ENCODE results near the gene PRR23E. TPM values are rescaled to one million over a fixed set of nuclear protein-coding genes. Genes with fewer than 3 reads are reported as not detected.

The PRR23E gene
- polyA plus RNA-seq, 1 of the 3 experiments (the other 2 are of a cell fraction): not detected

DNA sequence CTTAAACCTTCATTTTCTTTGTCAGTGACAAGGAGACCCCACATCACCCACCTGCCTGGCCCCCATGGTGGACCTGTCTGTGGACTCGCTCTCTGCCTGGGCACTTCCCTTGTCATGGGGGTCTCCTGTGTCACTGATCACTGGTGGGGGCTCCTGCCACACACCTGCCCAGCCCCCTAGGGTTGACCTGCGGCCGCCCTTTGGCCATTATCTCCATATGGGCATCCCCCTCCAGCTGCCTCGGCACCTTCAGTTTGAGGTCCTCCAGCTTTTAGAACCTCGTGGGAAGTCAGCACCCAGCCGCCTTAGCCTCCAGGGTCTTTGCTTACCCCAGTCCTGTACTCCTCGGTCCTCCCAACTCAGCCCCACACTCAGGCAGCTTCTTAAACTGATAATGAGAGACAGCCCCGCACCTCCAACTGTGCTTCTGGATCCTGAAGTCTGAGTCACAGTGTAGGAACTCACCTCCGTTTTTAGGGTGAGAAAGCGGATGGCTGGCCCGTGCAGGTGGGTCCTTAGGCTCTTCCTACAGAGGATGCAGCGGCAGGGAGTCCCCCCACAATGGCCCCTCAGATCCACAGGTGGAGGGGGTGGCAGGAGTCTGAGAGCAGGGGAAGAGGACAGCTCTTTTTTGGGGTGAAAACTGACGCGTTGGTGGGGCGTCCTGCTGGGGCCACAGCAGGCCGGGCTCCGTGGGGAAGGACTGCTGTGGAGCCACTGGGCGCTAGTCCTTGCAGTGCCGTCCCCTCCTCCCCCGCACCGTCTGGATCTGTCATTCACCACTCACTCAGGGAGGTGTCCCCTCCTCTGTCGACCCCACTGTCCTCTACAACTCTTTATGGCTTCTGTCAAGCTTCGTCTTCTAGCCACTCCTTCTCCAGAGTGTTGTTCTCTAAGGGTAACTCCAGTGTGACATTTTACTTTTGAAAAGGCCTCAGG, 8.7 kb upstream of the PRR23E start (continued):
- no peak for TF ChIP-seq SIN3A (IDR thresholded peaks at IDR 0.05; ENCODE audit: borderline replicate concordance, low read depth, low read length)

DNA sequence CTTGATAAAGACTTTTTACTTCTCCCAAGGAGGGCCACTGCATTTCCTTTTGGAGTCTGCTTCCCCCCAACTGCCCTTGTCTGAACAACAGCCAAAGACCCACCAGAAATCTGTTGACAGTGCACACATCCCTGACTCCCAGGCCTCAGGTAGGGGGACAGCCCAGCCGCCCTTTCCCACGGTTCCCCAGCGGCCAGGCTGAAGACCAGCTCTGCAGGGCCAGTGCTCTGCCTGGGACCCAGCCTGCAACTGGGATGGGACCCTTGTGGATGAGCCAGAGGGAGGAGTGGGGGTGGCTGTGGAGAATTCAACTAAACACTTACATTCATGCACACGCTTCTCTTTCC, 8.1 kb upstream of the PRR23E start:
- no peak for DNase-seq
- Histone ChIP-seq H3K4me1 (ENCODE audit: control insufficient read depth in 1 of 2, insufficient read depth in 2 of 2, low read depth in 1 of 2, low read length in 1 of 2) (peaks cover 0 to 20% of the 10 kb centered on the region in 2 experiments; a peak in 2 of 4 replicates), H3K27me3 (ENCODE audit: insufficient read depth) (no peaks in the 10 kb centered on the region), H3K27ac (ENCODE audit: low read depth in 2 of 2, low read length in 1 of 2) (no peak overlapping the region), H4K20me1 (ENCODE audit: insufficient read depth) (no peaks in the 10 kb centered on the region), H2AFZ (ENCODE audit: low read depth) (no peak overlapping the region), H3K9me2 (no peaks in the 10 kb centered on the region), H3K9ac (no peak overlapping the region), H3K4me3 (ENCODE audit: low read depth in 2 of 2, low read length in 1 of 2) (no peak overlapping the region), H3K4me2 (no peak overlapping the region), H3K9me3 (peaks cover 2% of the 10 kb centered on the region; the same call in 1 of the 2 replicates), H3F3A (replicated peaks; ENCODE audit: insufficient read depth) (no peaks in the 10 kb centered on the region), H3K79me2 (ENCODE audit: insufficient read depth) (no peaks in the 10 kb centered on the region), H3K36me3 (replicated peaks in 1 of 2; ENCODE audit: control insufficient read depth in 1 of 2, insufficient read depth in 2 of 2, low read length in 1 of 2) (no peaks in the 10 kb centered on the region)
- ChIA-PET CTCF (interaction anchor here (1.2 to 1.4 kb wide), 2 partner anchors 9 kb away, joined by 3 read pairs; no protein-coding TSS in a partner anchor), POLR2A (no interaction called here)
- TF ChIP-seq ELF1 (IDR thresholded peaks at IDR 0.05) (no peak), RAD21 (IDR thresholded peaks at IDR 0.05; ENCODE audit: low read length) (no peak), FOSL2 (IDR thresholded peaks at IDR 0.05; ENCODE audit: borderline replicate concordance, low read depth) (no peak), EP300 (IDR thresholded peaks at IDR 0.05; ENCODE audit: borderline replicate concordance in 1 of 2, low read depth in 1 of 2, low read length in 1 of 2) (no peak), CHD2 (IDR thresholded peaks at IDR 0.05; ENCODE audit: low read length, partially characterized antibody) (no peak), EZH2phosphoT487 (IDR thresholded peaks at IDR 0.05; ENCODE audit: borderline replicate concordance, low read depth) (no peak), TAF1 (IDR thresholded peaks at IDR 0.05; ENCODE audit: borderline replicate concordance, low read depth, low read length) (no peak), MXI1 (IDR thresholded peaks at IDR 0.05; ENCODE audit: low read depth, low read length) (no peak), RCOR1 (IDR thresholded peaks at IDR 0.05; ENCODE audit: low read length) (no peak), NFIC (IDR thresholded peaks at IDR 0.05; ENCODE audit: borderline replicate concordance) (no peak), TEAD4 (IDR thresholded peaks at IDR 0.05; ENCODE audit: borderline replicate concordance, insufficient read depth) (no peak), NRF1 (IDR thresholded peaks at IDR 0.05; ENCODE audit: low read depth, low read length) (no peak), SIN3A (IDR thresholded peaks at IDR 0.05; ENCODE audit: borderline replicate concordance, low read depth, low read length) (no peak), TCF12 (IDR thresholded peaks at IDR 0.05) (no peak), RXRA (IDR thresholded peaks at IDR 0.05; ENCODE audit: borderline replicate concordance, low read depth) (no peak)
- TF ChIP-seq, protein P1, sequence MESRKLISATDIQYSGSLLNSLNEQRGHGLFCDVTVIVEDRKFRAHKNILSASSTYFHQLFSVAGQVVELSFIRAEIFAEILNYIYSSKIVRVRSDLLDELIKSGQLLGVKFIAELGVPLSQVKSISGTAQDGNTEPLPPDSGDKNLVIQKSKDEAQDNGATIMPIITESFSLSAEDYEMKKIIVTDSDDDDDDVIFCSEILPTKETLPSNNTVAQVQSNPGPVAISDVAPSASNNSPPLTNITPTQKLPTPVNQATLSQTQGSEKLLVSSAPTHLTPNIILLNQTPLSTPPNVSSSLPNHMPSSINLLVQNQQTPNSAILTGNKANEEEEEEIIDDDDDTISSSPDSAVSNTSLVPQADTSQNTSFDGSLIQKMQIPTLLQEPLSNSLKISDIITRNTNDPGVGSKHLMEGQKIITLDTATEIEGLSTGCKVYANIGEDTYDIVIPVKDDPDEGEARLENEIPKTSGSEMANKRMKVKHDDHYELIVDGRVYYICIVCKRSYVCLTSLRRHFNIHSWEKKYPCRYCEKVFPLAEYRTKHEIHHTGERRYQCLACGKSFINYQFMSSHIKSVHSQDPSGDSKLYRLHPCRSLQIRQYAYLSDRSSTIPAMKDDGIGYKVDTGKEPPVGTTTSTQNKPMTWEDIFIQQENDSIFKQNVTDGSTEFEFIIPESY (IDR thresholded peaks at IDR 0.05; ENCODE audit: borderline replicate concordance, low read depth): no peak
- TF ChIP-seq, protein P2, sequence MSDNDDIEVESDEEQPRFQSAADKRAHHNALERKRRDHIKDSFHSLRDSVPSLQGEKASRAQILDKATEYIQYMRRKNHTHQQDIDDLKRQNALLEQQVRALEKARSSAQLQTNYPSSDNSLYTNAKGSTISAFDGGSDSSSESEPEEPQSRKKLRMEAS (IDR thresholded peaks at IDR 0.05; ENCODE audit: low read depth): no peak
- 91% methylated on average over 4 of the region's 4 CpGs for WGBS (ENCODE audit: low lambda C conversion rate)

Data from SK-N-SH (cell line).